Endothelial cell of umbilical vein (primary cell): ENCODE results near the gene CAV2. TPM values are rescaled to one million over a fixed set of nuclear protein-coding genes. Genes with fewer than 3 reads are reported as not detected.

Experiments
- BruUV-seq: library from RNA; stranded (reverse); fragments of 400-500 nt; replicated peaks from 2 replicates; lab custom pipeline; 2021; lab: Mats Ljungman, UMichigan
- CTCF ChIA-PET: fragments of 300-600, 350-600 bp; sonication (Branson Sonifier 250); formaldehyde crosslinking; loops from one replicate; lab custom pipeline; 2021; ENCODE audit warnings: antibody characterized with exemption, inconsistent platforms; lab: Charles Lee
- POLR2A ChIA-PET: fragments of 300-600, 350-600 bp; sonication (Branson Sonifier 250); formaldehyde crosslinking; loops from one replicate; lab custom pipeline; 2021; ENCODE audit warnings: antibody characterized with exemption, inconsistent platforms; lab: Charles Lee
- DNase-seq: peaks from one replicate; pipeline ENCODE4 v3.0.0-alpha.2; 2011; ENCODE audit warnings: low read depth, low spot score
- FAIRE-seq: peaks from 2 replicates; lab custom pipeline; 2011; peaks lifted over from hg19 to GRCh38; lab: Jason Lieb, UNC
- H2AFZ ChIP-seq: 2 replicates; pipeline ENCODE4 v1.6.0; 2012; ENCODE audit warnings: low read depth, low read length, control low read depth, inconsistent platforms
- H3K27ac ChIP-seq: 2 replicates; pipeline ENCODE4 v1.5.1; 2011; ENCODE audit warnings: low read depth, mild to moderate bottlenecking, control low read depth, low read length, moderate library complexity; ENCODE audit not compliant: insufficient read depth
- H3K27me3 ChIP-seq, 2 experiments: 2 replicates each; pipeline versions ENCODE4 v1.6.0 to v1.6.1; 2011; ENCODE audit warnings: low read length in 2 of 2, mixed read lengths in 1 of 2; ENCODE audit not compliant: control insufficient read depth in 2 of 2, insufficient read depth in 2 of 2
- H3K36me3 ChIP-seq, 2 experiments: 2 replicates in 1 of 2; 3 replicates in 1 of 2; pipeline ENCODE4 v1.5.1; 2011; ENCODE audit warnings: low read length in 2 of 2, mild to moderate bottlenecking in 1 of 2, moderate library complexity in 1 of 2; ENCODE audit not compliant: control insufficient read depth in 2 of 2, insufficient read depth in 2 of 2; ENCODE audit errors: extremely low read depth in 1 of 2
- H3K4me1 ChIP-seq: 3 replicates; pipeline ENCODE4 v1.5.1; 2011; ENCODE audit warnings: mild to moderate bottlenecking, low read length; ENCODE audit not compliant: control insufficient read depth, insufficient read depth; ENCODE audit errors: extremely low read depth
- H3K4me2 ChIP-seq: 2 replicates; pipeline ENCODE4 v1.6.1; 2011; ENCODE audit warnings: low read length, control low read depth, mixed read lengths; ENCODE audit not compliant: insufficient read depth
- H3K4me3 ChIP-seq, 3 experiments: fragments of 200-600 bp in 1 of 3; sonication (generic), shearing (Covaris generic) in 1 of 3; replicated peaks in 1 of 3; 2 replicates each; pipeline ENCODE4 v1.5.1; 2011 to 2016; ENCODE audit warnings: control low read depth in 3 of 3, low read length in 3 of 3, mild to moderate bottlenecking in 2 of 3, inconsistent platforms in 1 of 3, low read depth in 1 of 3, moderate library complexity in 1 of 3; ENCODE audit not compliant: insufficient read depth in 1 of 3
- H3K79me2 ChIP-seq: 2 replicates; pipeline ENCODE4 v1.6.0; 2012; ENCODE audit warnings: low read length, inconsistent platforms; ENCODE audit not compliant: control insufficient read depth, insufficient read depth
- H3K9ac ChIP-seq: replicated peaks from 2 replicates; pipeline ENCODE3; 2011; ENCODE audit warnings: low read length, control low read depth; ENCODE audit not compliant: insufficient read depth; ENCODE audit errors: extremely low read depth
- H3K9me1 ChIP-seq: replicated peaks from 3 replicates; pipeline ENCODE4 v1.6.0; 2011; ENCODE audit warnings: mild to moderate bottlenecking, low read length; ENCODE audit not compliant: control insufficient read depth, insufficient read depth; ENCODE audit errors: extremely low read depth
- H3K9me3 ChIP-seq: replicated peaks from 2 replicates; pipeline ENCODE4 v1.5.1; 2012; ENCODE audit warnings: low read length, inconsistent platforms; ENCODE audit not compliant: control insufficient read depth, insufficient read depth
- H4K20me1 ChIP-seq: replicated peaks from 2 replicates; pipeline ENCODE3; 2011; ENCODE audit warnings: mild to moderate bottlenecking, low read length; ENCODE audit not compliant: control insufficient read depth, insufficient read depth; ENCODE audit errors: extremely low read depth
- EZH2 ChIP-seq: IDR thresholded peaks from 2 replicates; pipeline ENCODE4 v1.6.1; 2012; ENCODE audit warnings: borderline replicate concordance, low read depth, mild to moderate bottlenecking, moderate library complexity, low read length, inconsistent platforms; ENCODE audit not compliant: severe bottlenecking
- FOS ChIP-seq: IDR thresholded peaks from 2 replicates; pipeline ENCODE4 v1.6.1; 2011; ENCODE audit warnings: mild to moderate bottlenecking, low read length, moderate library complexity, borderline replicate concordance; ENCODE audit not compliant: insufficient read depth
- GATA2 ChIP-seq: IDR thresholded peaks from 2 replicates; pipeline ENCODE4 v1.7.0; 2011; ENCODE audit warnings: low read depth, mild to moderate bottlenecking, moderate library complexity, mixed read lengths, low read length; ENCODE audit not compliant: insufficient read length, insufficient read depth
- JUN ChIP-seq: IDR thresholded peaks from 2 replicates; pipeline ENCODE4 v1.6.1; 2011; ENCODE audit warnings: borderline replicate concordance, low read depth; ENCODE audit not compliant: insufficient read length, insufficient read depth
- MYC ChIP-seq: IDR thresholded peaks from one replicate; pipeline ENCODE4 v1.6.1; 2011; ENCODE audit warnings: mild to moderate bottlenecking, low read depth, low read length
- POLR2A ChIP-seq: IDR thresholded peaks from 2 replicates; pipeline ENCODE4 v1.6.1; 2012; ENCODE audit warnings: low read depth, mild to moderate bottlenecking, control low read depth, low read length
- POLR2AphosphoS5 ChIP-seq: IDR thresholded peaks from 2 replicates; pipeline ENCODE4 v1.6.1; 2012; ENCODE audit warnings: low read depth, mild to moderate bottlenecking, control low read depth, low read length, moderate library complexity; ENCODE audit not compliant: insufficient read depth
- dilution Hi-C: fragments of 300-500 bp; cut with MboI; formaldehyde crosslinking; loops from one replicate; pipeline ENCODE4 v1.15.0; 2019; ENCODE audit warnings: low sequenced_read_pairs; ENCODE audit not compliant: extremely low pct_ligation_motif_present
- intact Hi-C: fragments of 100-400 bp; cut with micrococcal nuclease; formaldehyde crosslinking; loops from one replicate; pipeline ENCODE4 v1.10.0; 2022
- polyA plus RNA-seq, 4 experiments: library from polyadenylated mRNA; depleted of rRNA in 3 of 4; stranded (reverse) in 3 of 4; unstranded in 1 of 4; fragments of >200 nt; gene quantifications; 2 replicates each; pipeline versions ENCODE4 v1.2.1 to v1.2.3, GENCODE V29; 2011 to 2012; ENCODE audit warnings: missing spikeins in 1 of 4
- total RNA-seq: library from RNA; stranded (reverse); gene quantifications from 2 replicates; pipeline ENCODE4 v1.2.3, GENCODE V29; 2021
- TF ChIP-seq, protein P1 (sequence below), 2 donors: IDR thresholded peaks; 1 replicate in 1 of 2; 2 replicates in 1 of 2; pipeline ENCODE4 v1.5.1; 2011; ENCODE audit warnings: low read length in 2 of 2, mild to moderate bottlenecking in 2 of 2, moderate library complexity in 2 of 2, control low read depth in 1 of 2, inconsistent platforms in 1 of 2, low read depth in 1 of 2; ENCODE audit not compliant: insufficient read depth in 1 of 2; ENCODE audit errors: extremely low read depth in 1 of 2
- TF ChIP-seq, protein P2 (sequence below): IDR thresholded peaks from 2 replicates; pipeline ENCODE4 v1.6.1; 2011; ENCODE audit not compliant: insufficient read depth, insufficient read length

CAV2 gene
- total and polyA plus RNA-seq, 2 donors (not counting 3 experiments of a cell fraction or from before 2014, with no cell fraction given) = 179 to 327 TPM

DNA sequence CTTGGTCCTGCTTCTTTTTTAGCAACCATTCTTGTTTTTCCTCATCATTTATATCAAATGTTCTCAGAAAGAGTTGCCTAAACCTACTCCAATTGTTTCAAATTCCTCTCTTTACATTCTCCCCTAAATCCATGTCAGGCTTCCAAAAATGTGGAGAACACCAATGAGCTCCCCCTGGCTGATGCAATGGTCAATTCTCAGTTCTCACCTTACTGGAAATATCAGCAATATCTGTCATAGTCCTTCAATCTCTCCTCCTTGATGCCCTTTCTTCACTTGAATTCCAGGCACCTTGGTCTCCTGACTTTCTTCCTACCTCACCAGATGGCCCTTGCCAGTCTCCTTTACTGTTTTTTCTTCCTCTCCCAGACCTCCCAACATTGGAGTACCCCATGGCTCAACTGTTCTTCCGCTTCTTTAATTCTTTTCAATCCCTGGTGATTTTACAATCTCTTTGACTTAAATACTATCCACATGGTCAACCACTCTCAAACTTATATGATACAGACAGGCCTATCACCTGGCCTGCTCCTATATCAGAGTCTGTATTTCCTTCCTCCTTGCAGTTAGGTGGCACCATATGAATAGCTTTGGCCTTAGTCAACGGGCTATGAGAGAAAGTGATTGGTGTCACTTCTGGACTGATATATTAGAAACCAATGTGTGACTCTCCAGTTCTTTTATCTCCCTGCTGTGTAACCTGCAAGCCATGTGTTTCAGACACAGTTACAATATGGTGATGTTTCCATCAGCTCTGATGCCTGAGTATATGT lies 47.4 kb upstream of the CAV2 start:
- H3K36me3 ChIP-seq = no peaks in the 10 kb centered on the region
- H4K20me1 ChIP-seq = no peaks in the 10 kb centered on the region
- H3K4me3 ChIP-seq = no peak overlapping the region
- H3K4me1 ChIP-seq = peaks cover 12% of the 10 kb centered on the region
- H3K27me3 ChIP-seq = no peaks in the 10 kb centered on the region
- no peaks in the 10 kb centered on the region for H3K9me3 ChIP-seq
- FAIRE-seq (no peak), DNase-seq (no peak)
- no peak overlapping the region for H3K27ac ChIP-seq
- intact Hi-C loops (no loop called here), dilution Hi-C loops (no loop called here)
- H2AFZ ChIP-seq = no peak overlapping the region
- ChIA-PET CTCF (interaction anchor here (1.1 to 3.1 kb wide), 2 partner anchors 9 to 83 kb away, joined by 3 to 11 read pairs; no protein-coding TSS in a partner anchor), POLR2A (no interaction called here)
- no peak for TF ChIP-seq GATA2
- no peak for TF ChIP-seq EZH2
- TF ChIP-seq, protein P1, sequence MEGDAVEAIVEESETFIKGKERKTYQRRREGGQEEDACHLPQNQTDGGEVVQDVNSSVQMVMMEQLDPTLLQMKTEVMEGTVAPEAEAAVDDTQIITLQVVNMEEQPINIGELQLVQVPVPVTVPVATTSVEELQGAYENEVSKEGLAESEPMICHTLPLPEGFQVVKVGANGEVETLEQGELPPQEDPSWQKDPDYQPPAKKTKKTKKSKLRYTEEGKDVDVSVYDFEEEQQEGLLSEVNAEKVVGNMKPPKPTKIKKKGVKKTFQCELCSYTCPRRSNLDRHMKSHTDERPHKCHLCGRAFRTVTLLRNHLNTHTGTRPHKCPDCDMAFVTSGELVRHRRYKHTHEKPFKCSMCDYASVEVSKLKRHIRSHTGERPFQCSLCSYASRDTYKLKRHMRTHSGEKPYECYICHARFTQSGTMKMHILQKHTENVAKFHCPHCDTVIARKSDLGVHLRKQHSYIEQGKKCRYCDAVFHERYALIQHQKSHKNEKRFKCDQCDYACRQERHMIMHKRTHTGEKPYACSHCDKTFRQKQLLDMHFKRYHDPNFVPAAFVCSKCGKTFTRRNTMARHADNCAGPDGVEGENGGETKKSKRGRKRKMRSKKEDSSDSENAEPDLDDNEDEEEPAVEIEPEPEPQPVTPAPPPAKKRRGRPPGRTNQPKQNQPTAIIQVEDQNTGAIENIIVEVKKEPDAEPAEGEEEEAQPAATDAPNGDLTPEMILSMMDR (IDR thresholded peaks at IDR 0.05; ENCODE audit: extremely low read depth in 1 of 2, insufficient read depth in 1 of 2, low read depth in 1 of 2, low read length in 2 of 2) = no peak
- TF ChIP-seq POLR2AphosphoS5 = no peak
- TF ChIP-seq, protein P2, sequence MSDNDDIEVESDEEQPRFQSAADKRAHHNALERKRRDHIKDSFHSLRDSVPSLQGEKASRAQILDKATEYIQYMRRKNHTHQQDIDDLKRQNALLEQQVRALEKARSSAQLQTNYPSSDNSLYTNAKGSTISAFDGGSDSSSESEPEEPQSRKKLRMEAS = no peak
- TF ChIP-seq MYC = no peak
- TF ChIP-seq FOS = no peak
- TF ChIP-seq POLR2A = no peak
- no peak for TF ChIP-seq JUN
- H3K79me2 ChIP-seq = no peaks in the 10 kb centered on the region
- no peak overlapping the region for H3K4me2 ChIP-seq
- no TSS peak for BruUV-seq
- H3K9ac ChIP-seq = no peak overlapping the region
- no peaks in the 10 kb centered on the region for H3K9me1 ChIP-seq
